GM18508 (cell line): ENCODE data around the gene SMARCAD1.
A peak's percentile ranks its signal among the peaks of the same experiment; 100 is the strongest.

Experiments
- ATAC-seq: cut with Tn5 transposase; IDR thresholded peaks from one replicate; pipeline ENCODE4 v1.9.1; 2021; ENCODE audit warnings: moderate number of reproducible peaks; ENCODE audit not compliant: insufficient read depth, unreplicated experiment

The SMARCAD1 gene

GRCh38 chr4:94207469-94208224 lies at the start of gene SMARCAD1:
Gene SMARCAD1, plus strand, starts transcription at chr4:94207865. Its CDS starts 530 bp downstream, at chr4:94208395.
- peak; percentile 91 for ATAC-seq

GRCh38 chr4:94158883-94159282 lies 48.8 kb upstream of the SMARCAD1 start:
- ATAC-seq, result no peak

- no peak for ATAC-seq
Measured at GRCh38 chr4:94159790-94160189, 47.9 kb upstream of the SMARCAD1 start.

- no peak for ATAC-seq
Measured at GRCh38 chr4:94160774-94161173, 46.9 kb upstream of the SMARCAD1 start.

- ATAC-seq, result no peak
Measured at GRCh38 chr4:94165256-94165655, 42.4 kb upstream of the SMARCAD1 start.

GRCh38 chr4:94168321-94168720 lies 39.3 kb upstream of the SMARCAD1 start:
- ATAC-seq, result no peak

- no peak for ATAC-seq
Measured at GRCh38 chr4:94169803-94170372, 37.8 kb upstream of the SMARCAD1 start.

- ATAC-seq, result no peak
Measured at GRCh38 chr4:94171616-94172015, 36.0 kb upstream of the SMARCAD1 start.

GRCh38 chr4:94175553-94176261 lies 32.0 kb upstream of the SMARCAD1 start:
- ATAC-seq, result no peak

- ATAC-seq, result no peak
Measured at GRCh38 chr4:94177822-94178221, 29.8 kb upstream of the SMARCAD1 start.

- no peak for ATAC-seq
Measured at GRCh38 chr4:94181815-94182214, 25.9 kb upstream of the SMARCAD1 start.

- ATAC-seq, result no peak
Measured at GRCh38 chr4:94202769-94203168, 4.9 kb upstream of the SMARCAD1 start.

GRCh38 chr4:94208266-94208665 lies 601 bp downstream of the SMARCAD1 start:
- ATAC-seq, result no peak

- ATAC-seq, result no peak
Measured at GRCh38 chr4:94208918-94209317, 1.3 kb downstream of the SMARCAD1 start.

GRCh38 chr4:94211861-94212260 lies 4.2 kb downstream of the SMARCAD1 start:
- no peak for ATAC-seq

- ATAC-seq, result no peak
Measured at GRCh38 chr4:94214703-94215319, 7.1 kb downstream of the SMARCAD1 start.

GRCh38 chr4:94216394-94216793 lies 8.7 kb downstream of the SMARCAD1 start:
- ATAC-seq, result no peak

GRCh38 chr4:94219402-94219801 lies 11.7 kb downstream of the SMARCAD1 start:
- ATAC-seq, result no peak

GRCh38 chr4:94221916-94222315 lies 14.3 kb downstream of the SMARCAD1 start:
- ATAC-seq, result no peak

- ATAC-seq, result no peak
Measured at GRCh38 chr4:94225449-94225848, 17.8 kb downstream of the SMARCAD1 start.

- no peak for ATAC-seq
Measured at GRCh38 chr4:94226763-94227162, 19.1 kb downstream of the SMARCAD1 start.
